ENCODE data around the gene CSNK1E.

The CSNK1E gene

DNA sequence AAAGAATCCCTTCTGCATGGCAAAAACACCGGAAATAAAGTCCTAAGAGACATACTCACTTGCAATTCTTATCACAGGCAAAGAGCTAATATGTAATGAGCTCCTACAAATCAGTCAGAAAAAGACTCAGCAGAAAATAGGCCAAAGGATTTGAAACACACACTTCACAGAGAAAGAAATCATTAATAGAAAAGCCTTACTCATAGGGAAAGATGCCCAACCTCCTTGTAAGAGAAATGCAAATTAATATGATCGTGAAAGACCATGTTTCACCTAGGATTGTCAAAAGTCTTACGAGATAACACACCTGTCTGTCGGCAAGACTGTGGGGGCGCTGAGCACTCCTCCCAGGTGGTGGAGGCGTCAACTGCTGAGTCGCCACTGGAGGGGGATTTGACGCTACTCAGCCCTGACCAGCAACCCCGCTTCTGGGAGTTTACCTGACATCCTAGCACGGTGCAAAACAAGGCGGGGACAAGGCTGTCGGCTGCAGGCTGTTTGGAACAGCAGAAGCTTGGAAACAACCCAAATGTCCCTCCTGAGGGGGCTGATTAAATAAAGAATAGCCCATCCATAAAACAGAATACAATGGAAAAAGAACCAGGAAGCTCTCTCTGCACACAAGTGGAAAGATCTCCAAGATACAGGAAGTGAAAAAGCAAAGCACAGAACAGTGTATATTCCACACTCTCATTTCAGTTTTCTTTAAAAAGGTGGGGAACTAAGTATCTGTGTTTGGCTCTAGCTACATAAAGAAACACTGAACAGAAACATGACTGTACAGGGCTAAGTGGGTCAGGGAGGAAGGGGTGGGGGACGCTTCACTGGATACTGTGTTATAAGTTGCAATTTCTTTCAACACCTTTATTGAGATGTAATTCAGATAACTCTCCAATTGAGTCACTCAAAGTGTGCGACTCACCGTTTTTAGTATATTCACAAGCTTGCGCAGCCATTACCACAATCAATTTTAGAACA lies 11.5 kb downstream of the CSNK1E start:
- no peak for DNase-seq

DNA sequence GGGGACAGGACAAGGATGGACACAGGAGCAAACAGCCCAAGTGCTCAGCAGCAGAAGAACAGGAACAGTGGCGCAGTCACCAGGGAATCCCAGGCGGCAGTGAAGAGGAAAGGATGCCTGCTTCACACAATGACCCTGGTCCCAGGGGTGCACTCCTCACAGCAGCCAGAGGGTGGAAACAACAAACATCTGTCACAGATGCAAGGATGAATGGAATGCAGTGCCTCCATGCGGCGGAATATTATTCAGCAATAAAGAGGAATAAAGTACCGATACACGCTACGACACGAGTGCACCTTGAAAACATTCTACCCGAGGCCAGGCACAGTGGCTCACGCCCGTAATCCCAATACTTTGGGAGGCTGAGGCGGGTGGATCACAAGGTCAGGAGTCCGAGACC lies 12.7 kb downstream of the CSNK1E start:
- no peak for DNase-seq

DNA sequence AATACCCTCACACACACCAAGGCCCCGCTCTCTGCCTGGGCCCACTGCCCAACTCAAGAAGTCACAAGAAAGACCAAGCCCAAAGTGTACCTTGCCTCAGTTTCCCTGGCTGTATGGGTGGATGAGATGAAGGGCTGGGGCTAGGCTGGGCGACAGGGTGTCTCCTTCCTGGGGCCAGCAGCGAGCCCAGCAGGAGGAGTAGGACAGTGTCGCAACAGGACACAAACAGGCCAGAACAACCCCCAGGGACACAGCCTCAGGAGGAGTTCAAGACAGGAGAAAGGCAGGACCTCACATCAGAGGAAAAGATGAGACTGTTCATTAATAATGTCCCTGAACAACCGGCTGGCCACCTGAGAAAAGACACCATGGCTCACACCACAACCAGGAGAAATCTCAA lies 13.3 kb downstream of the CSNK1E start:
- DNase-seq: no peak

DNA sequence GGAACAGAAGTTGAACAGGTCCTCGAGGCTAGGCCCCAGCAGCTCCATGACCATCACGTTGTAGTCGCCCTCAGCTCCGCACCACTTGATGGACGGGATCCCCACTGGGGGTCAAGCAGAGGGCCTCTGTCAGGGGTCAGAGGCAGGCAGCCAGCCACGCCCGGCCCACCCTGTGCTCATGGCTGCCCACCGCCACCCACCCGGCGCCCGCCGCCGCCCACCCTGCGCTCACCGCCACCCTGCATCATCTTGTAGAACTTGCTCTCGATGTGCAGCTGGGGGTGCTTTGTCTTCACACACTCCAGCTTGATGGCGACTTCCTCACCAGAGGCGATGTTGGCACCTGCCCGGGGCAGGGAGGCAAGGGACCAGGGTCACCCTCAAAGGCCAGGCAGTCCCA lies 14.3 kb downstream of the CSNK1E start:
- no peak for DNase-seq

DNA sequence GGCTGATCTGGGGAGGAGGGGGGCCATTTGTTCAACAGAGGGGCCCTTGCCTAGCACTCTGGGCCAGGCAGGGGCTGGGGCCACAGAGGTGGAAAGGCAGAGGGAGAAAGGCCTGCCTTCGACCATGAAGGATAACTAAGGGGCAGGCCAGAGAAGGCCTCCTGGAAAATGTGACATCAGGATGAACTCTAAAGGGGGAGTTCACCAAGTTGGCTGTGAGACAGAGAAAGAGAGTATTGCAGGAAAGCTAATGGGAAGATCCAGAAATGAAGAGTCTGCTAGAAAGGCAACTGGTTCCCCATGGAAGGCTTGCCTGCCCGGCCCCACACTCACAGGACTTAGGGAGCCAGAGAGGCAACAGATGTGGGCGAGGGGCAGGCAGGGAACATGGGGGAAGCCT lies 16.3 kb downstream of the CSNK1E start:
- no peak for DNase-seq

DNA sequence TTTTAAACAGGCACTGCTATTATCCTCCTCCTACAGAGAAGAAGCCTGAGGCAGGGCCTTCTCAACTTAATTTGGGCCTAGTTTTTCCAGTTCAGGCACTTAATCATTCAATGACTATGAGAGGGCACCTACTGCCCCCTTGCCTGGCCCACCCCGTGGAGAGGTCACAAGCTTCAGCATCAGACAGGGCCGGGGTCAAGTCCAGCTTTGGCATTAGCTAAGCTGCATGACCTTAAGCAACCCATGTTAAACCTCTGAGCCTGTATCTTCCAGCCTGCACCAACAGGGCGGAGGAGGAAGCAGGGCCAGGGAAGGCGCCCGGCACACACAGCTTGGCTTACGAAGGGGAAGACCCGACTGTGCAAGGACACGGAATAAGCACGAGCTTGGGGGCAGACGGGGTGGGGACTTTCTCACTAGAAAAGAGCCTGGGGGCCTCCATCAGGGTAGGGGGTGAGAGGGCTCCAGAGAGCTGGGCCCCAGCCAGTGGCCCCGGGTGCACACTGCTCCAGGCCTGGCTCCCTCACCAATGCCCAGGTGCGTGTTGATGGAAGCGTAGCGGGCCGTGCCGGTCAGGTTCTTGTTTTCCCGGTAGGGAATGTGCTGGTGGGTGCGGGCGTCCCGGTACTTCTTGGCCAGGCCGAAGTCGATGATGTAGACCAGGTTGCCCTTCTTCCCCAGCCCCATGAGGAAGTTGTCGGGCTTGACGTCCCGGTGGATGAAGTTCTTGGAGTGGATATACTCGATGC lies 16.9 kb downstream of the CSNK1E start:
- DNase-seq: no peak

DNA sequence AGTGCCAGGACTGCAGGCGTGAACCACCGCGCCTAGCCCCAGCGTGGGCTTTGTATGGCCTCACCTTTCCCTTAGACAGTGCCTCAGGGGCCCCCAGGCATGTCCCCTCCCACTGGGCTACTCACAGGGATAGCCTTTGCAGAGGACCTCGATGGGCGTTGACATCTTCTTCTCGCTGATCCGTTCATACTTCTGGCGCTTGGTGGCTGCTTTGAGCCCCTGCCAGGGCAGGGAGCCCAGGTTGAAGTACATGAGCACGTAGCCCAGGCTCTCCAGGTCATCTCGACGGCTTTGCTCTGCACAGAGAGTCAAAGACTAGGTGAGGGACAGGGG lies 17.5 kb downstream of the CSNK1E start:
- DNase-seq: no peak

DNA sequence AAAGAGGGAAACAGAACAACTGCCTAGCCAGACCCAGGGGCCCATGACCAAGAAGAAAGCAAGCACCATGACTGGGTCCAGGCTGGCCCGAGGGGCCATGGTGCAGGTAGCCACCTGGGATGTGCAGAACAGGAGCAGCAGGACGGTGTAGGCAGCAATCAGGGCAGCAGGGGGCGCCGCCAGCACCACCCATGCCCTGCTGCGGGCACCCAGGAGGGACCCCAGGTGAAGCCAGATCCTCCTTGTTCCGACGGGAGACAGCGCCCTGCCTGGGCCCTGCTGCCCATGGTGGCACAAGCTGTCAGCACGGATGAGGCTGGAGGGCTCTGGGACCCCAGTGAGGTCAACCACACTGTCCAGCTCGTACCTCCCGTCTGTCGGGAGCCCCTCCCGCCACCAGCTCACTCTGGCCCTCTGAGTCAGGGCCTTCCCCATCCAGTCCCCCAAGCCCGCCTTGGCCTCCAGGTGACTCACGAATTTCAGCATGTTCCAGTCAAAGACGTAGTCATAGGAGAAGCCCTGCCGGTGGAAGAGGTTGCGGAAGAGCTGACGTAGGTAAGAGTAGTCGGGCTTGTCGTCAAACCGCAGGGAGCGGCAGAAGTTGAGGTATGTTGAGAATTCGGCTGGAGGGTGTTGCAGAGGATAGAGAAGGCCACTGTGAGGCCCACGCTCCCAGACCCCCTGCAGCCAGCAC lies 18.8 kb downstream of the CSNK1E start:
- peak in 1 of 2 donors; percentile 8 for DNase-seq

DNA sequence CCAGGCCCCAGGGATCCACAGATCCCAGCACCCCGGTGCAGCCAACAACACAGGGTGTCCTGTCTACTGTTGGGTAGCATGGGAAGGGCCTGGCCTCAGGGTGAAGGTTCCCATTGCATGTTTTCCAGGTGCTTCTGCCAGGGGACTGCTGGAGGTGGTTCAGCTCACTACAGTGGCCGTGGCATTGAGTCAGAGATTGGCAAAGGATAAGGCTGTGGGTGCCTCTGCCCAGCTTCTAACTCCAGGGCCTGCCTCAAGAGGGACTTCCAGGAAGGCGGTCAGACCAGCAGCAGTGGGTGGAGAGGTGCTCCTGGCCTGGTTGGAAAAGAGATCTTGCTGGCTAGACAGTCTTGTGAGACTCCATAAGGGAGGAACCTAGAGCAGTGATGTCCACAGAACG lies 20.9 kb downstream of the CSNK1E start:
- no peak for DNase-seq

DNA sequence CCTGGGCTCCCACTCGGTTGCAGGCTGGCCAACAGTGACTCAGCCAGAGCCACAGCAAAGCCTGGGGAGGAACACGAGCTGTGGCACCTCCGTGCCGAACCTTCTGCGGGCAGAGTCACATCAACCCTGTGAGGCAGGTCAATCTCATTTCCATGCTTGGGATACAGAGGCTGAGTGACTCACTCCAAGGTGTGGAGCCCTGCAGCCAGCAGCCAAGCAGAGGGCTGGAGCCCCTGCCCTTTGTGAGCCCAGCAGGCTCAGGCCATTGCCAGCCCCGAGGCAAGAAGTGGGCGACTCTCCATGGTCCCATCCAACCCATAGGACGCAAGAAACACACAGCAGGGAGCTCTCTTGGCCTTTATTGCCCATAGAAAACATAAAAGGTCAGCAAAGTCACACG lies 21.4 kb downstream of the CSNK1E start:
- DNase-seq: no peak

DNA sequence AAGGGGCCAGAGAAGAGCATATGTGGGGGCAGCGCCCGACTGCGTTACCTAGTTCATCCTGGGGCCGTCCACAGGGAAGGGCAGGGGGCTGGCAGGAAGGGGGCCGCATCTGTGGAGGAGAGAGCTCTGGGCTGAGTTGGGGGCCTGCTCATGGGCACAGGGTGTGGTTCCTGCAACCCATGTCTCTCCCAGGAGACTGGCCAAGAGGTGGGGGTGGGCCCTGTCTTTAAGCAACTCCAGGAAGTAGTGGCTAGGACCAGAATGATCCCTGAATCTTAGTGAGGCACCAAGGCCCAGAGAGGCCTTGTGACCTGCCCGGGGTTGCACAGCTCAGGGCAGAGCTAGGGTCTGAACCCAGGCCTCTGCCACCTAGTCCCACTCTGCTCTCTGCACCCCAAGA lies 21.9 kb downstream of the CSNK1E start:
- no peak for DNase-seq

DNA sequence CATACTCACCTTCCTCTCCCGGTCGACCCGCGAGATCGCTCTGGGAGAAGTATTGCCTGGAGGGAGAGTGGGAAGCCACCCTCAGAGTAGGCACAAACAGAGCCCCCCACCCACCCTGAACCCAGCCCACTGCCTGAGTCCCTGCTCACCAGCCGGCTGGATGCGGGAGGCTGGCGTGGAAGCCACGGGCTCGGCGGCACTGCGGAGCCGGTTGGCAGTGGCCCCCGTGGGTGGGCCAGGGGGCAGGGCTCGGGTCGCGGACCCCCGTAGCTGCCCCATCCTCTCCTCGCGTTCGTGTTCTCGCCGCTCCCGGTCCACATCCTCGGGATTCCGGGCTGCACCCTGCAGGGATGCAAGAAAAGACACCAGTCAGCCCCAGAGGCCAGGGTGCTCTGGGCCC lies 23.0 kb downstream of the CSNK1E start:
- no peak for DNase-seq

DNA sequence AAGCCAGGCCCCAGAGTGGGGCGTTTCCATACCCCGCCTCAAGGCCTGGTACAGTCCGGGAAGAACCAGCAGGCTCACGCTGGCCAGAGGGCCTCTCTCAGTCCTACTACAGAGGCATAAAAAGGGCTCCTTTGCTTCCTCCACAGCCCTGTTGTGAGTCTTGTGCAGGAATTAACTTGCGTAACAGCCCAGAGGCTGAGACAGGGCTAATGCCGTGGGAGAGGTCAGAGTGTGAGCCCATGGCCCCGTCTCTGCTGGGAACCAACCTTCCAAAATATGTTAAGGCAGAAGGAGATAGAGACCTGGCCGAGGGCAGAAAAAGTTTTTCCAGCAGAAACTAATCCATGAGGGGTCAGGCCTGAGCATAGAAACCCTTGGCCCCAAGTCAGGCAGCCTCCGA lies 24.5 kb downstream of the CSNK1E start:
- no peak for DNase-seq

DNA sequence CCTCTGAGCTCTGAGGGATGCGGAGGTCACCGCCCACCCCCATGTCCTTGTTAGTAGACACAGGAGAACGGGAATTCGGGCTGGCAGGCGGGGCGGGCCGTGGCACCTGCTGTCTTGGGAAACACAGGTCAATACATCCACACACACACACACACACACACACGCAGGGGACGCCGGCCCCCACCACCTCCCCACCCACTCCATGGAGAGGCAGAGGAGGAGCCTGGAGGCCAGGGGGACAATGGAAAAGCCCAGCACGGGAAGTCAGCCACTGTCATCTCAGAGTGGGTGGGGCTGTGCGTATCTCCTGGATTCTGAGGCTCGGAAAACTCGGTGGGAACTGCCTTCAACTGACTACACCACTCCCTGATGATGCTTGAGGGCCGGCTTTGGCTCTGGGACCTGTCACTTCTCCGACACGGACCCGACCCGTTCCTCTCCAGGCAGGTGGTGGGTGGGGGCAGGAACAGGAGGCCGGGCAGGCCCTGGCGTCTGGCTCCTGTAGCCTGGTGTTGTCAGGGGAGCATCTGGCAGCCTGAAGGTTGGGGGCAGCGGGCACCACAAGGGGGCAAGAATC lies 25.9 kb downstream of the CSNK1E start:
- DNase-seq: no peak

DNA sequence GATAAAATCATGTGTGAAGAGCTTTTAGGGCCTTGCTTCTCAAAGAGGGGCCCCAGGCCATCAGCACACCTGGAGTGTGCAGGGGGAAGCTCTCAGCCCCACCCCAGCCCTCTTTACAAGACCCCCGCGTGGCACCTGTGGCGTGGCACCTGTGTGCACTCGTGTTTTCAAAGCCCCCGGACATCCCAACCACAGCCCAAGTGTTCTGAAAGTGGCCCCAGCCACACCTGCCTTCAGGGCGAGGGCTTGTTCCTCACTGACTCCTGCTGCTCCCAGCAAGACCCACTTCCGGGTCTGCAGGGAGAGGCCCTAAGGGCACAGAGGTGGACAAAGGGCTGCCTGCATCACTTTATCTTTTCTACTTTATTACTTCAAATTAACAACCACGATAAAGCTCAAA lies 26.9 kb downstream of the CSNK1E start:
- no peak for DNase-seq

DNA sequence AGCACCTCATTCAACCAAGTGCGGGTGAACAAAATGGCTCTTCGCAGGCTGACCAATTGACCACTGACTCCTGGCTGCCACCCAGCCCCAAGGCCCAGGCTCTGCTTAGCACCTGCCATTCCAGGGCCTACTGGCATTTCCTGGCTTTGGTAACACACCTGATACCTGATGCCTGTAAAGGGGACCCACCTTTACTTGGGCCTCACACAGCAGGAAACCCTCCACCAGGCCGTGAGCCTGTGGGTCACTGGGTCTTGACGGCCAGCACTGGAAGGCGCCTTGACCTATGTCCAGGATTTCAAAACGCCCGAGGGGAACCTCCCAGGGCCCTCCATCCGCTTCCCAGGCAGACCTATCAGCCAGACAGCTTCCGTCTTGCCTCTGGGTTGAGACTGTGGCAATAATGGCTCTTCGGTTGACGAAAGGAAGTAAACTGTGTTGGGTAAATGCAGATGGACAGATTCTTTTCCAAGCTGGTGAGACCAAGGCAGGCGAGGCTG lies 27.6 kb downstream of the CSNK1E start:
- DNase-seq: no peak

DNA sequence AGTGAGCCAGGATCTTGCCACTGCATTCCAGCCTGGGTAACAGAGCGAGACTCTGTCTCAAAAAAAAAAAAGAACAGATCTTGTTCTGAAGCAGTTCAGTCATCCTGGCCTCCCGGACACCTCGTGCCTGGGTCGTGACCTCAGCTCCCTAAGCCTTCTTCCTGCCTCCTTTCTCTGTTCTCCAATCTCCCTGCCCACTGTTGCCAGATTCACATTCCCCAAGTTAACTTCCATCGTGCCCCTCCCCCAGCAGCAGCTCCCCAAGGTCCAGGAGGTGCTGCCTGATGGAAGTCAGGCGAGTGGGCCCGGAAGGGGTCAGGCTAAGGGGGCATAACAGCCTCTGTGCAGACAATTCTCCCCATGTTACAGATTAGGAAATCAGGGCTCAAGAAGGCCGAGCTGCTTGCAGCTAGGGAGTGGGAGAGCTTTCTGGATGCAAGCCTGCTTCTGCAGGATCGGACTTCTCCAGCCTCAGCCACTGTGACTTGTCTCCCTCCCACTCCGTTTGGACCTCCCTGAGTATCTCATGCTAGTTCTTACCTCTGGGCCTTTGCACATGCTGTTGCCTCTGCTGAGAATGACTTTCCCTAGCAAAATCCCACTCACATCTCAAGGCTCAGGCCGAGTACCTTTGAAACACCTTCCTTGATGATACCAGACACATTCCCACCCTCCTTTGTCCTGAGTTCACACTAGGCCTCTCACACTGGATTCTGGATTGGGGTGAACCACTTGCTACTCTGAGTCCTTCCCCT lies 30.1 kb downstream of the CSNK1E start:
- no peak for DNase-seq

DNA sequence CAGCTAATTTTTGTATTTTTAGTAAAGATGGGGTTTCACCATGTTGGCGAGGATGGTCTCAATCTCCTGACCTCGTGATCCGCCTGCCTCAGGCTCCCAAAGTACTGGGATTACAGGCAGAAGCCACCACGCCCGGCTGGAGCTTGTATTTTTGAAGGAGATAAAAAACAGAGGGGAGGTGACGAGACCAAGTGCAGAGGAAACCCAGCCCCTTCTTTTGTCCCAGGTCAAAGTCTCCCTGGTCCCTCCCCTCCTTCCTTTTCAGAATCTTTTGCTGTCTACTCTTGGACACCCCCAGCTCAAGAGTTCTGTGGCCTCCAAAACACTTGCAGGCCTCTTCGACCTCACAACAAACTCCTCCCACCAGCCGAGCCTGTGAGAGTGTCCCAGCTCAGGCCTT lies 32.2 kb downstream of the CSNK1E start:
- DNase-seq: no peak

DNA sequence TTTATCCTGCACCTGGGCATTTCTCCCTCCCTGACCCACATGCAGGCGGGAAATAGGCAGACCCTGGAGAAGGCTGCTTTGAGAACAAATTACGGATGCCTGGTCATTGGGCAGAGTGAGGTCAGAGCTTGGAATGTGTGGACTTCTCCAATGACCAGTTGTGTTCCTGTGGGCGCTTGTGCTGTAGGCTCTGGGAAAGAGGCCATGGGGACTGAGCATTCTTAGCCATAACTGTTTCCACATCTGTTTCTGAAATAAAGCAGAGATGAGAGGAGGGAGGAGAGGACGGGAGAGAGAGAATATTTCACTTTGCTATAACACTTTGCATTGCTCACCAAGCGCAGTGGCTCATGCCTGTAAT lies 33.2 kb downstream of the CSNK1E start:
- no peak for DNase-seq

DNA sequence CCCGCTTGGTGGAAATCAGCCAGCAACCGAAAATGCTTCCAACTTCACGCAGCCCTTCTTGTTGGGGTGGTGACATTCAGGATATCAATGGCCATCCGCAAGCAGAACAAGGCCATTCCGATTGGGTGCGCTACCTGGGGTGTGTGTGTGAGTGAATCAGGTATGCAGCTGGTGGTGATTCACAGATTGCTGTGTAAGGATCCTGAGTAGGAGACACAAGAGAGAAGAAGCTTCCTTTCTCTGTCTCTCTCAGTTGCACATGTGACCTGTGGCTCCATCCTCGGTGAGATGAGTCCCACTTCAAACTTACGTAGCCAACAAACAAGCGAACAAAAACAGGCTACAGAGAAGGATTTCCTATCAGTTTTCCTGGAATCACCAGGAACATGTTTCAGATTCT lies 34.8 kb downstream of the CSNK1E start:
- DNase-seq: no peak

DNA sequence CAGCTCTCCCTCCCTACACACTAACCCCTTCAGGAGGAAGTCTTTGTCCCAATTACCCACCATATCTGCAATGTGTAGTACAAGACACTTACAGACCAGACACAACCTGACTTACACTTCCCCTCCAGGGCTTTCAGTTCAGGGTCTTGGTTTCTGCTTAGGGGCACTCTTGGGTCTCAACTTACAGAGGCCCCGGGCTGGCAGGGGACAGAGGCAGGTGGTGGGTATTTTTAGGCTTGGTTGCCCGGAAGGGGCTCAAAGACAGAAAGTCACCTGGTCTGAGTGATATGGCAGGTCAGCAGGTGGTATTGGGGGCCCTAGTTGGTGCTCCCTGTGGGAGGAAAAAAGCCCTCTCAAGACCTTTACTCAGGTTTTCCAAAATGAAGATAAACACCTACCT lies 41.1 kb downstream of the CSNK1E start:
- DNase-seq: no peak

DNA sequence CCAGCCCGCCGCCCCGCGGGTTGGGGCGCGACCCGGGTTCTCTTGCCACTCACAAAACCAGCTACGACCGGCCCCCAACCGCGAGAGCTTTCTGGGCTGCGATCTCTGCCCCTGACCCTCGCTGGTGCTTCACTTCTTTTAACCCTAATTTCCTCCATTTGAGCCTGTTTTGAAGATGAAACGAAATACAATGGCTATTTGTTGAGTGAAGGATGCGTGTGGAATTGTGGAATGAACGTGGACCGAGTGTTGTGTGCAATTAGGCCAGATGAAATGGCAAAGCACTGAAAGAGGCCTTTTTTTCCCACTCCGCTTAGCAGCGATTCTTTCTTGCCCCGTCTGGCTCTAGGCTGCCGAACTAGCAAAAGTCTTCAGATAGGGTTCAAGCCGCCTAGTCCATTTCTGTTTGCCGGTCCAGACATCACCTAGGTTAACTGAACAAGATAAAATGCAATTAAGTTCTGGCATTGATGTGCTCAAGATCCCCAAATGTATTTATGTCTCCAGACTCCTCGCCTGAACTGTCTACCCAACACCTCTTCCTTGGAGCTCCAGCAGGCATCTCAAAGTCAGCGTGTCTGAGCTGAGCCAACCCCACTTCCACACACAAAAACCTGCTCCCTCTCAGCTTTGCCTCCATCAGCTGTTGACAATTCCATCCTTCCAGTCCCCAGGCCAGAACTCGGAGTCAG lies 44.0 kb downstream of the CSNK1E start:
- DNase-seq: no peak
